ENCODE results near the gene MAP3K2. TPM values are rescaled to one million over a fixed set of nuclear protein-coding genes. Genes with fewer than 3 reads are reported as not detected.
"Not testable (repeated sequence)": the region's sequence is repeated elsewhere in the genome, so short reads cannot be mapped to it uniquely, and the experiment has no call there.

The MAP3K2 gene
- total RNA-seq, 4 donors from 2014 or later: 39.4 to 95.4 (median 72.9) TPM

- no peak overlapping the region for H3K27ac ChIP-seq
- DNase-seq: no peak
- in situ Hi-C loops (cut with MboI; ENCODE audit: low pct_ligation_motif_present in 1 of 4, low pct_unique_long_range_greater_than_20kb in 1 of 4, low sequenced_read_pairs in 3 of 4) (no loop called here), intact Hi-C loops (cut with DNase I; ENCODE audit: low total_unique reads) (no loop called here)
- peaks cover 4 to 45% (median 7%) of the 10 kb centered on the region in 4 donors for H3K4me1 ChIP-seq
- TF ChIP-seq POLR2A (IDR thresholded peaks at IDR 0.05) (no peak), EP300 (IDR thresholded peaks at IDR 0.05; ENCODE audit: low read depth) (no peak), POLR2AphosphoS5 (IDR thresholded peaks at IDR 0.05) (no peak)
- TF ChIP-seq, protein P1, sequence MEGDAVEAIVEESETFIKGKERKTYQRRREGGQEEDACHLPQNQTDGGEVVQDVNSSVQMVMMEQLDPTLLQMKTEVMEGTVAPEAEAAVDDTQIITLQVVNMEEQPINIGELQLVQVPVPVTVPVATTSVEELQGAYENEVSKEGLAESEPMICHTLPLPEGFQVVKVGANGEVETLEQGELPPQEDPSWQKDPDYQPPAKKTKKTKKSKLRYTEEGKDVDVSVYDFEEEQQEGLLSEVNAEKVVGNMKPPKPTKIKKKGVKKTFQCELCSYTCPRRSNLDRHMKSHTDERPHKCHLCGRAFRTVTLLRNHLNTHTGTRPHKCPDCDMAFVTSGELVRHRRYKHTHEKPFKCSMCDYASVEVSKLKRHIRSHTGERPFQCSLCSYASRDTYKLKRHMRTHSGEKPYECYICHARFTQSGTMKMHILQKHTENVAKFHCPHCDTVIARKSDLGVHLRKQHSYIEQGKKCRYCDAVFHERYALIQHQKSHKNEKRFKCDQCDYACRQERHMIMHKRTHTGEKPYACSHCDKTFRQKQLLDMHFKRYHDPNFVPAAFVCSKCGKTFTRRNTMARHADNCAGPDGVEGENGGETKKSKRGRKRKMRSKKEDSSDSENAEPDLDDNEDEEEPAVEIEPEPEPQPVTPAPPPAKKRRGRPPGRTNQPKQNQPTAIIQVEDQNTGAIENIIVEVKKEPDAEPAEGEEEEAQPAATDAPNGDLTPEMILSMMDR (IDR thresholded peaks at IDR 0.05): no peak
- no peaks in the 10 kb centered on the region for H3K36me3 ChIP-seq
- WGBS, 2 donors (ENCODE audit: low coverage in 1 of 2): 91 to 93% methylated on average over 3 of the region's 3 CpGs
- no peaks in the 10 kb centered on the region for H3K27me3 ChIP-seq
- H3K9me3 ChIP-seq: no peaks in the 10 kb centered on the region
- no peak overlapping the region for H3K4me3 ChIP-seq
These were observed 29.7 kb downstream of the MAP3K2 start for GRCh38 chr2:127358044-127358443.

DNA sequence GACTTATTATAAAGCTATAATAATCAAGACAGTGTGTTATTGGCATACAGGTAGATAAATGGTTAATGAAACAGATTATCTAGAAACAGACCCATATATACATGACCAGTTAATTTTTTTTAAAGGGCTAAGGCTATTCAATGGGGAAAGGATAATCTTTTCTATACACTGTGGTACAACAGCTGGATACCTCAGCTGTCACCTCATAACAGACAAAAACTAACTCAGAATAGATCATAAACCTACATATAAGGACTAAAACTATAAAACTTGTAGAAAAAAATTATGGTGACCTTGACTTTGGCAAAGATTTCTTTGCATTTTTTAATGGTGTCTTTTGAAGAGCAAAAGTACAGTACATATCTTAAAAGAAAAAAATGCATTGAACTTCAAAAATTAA lies 30.2 kb downstream of the MAP3K2 start:
- H3K9me3 ChIP-seq: no peaks in the 10 kb centered on the region
- TF ChIP-seq POLR2AphosphoS5 (IDR thresholded peaks at IDR 0.05) (no peak), EP300 (IDR thresholded peaks at IDR 0.05; ENCODE audit: low read depth) (no peak), POLR2A (IDR thresholded peaks at IDR 0.05) (no peak)
- TF ChIP-seq, protein P1 (IDR thresholded peaks at IDR 0.05): no peak
- H3K4me3 ChIP-seq: no peak overlapping the region
- intact Hi-C loops (cut with DNase I; ENCODE audit: low total_unique reads) (no loop called here), in situ Hi-C loops (cut with MboI; ENCODE audit: low pct_ligation_motif_present in 1 of 4, low pct_unique_long_range_greater_than_20kb in 1 of 4, low sequenced_read_pairs in 3 of 4) (no loop called here)
- no peaks in the 10 kb centered on the region for H3K36me3 ChIP-seq
- no peak overlapping the region for H3K27ac ChIP-seq
- no peaks in the 10 kb centered on the region for H3K27me3 ChIP-seq
- DNase-seq: no peak
- H3K4me1 ChIP-seq: peaks cover 4 to 45% (median 7%) of the 10 kb centered on the region in 4 donors

GRCh38 chr2:127356531-127356930 lies 31.2 kb downstream of the MAP3K2 start:
- Histone ChIP-seq H3K4me3 (no peak overlapping the region), H3K9me3 (no peaks in the 10 kb centered on the region), H3K27ac (no peak overlapping the region), H3K4me1 (peaks cover 4 to 37% (median 7%) of the 10 kb centered on the region in 4 donors), H3K27me3 (no peaks in the 10 kb centered on the region), H3K36me3 (no peaks in the 10 kb centered on the region)
- WGBS, 2 donors (ENCODE audit: low coverage in 1 of 2): 94 to 99% methylated on average over 3 of the region's 3 CpGs
- TF ChIP-seq EP300 (IDR thresholded peaks at IDR 0.05; ENCODE audit: low read depth) (no peak), POLR2AphosphoS5 (IDR thresholded peaks at IDR 0.05) (no peak), POLR2A (IDR thresholded peaks at IDR 0.05) (no peak)
- TF ChIP-seq, protein P1 (IDR thresholded peaks at IDR 0.05): no peak
- intact Hi-C loops (cut with DNase I; ENCODE audit: low total_unique reads): no loop called here
- in situ Hi-C loops (cut with MboI; ENCODE audit: low pct_ligation_motif_present in 1 of 4, low pct_unique_long_range_greater_than_20kb in 1 of 4, low sequenced_read_pairs in 3 of 4): no loop called here
- DNase-seq: no peak

- H3K4me1 ChIP-seq: peaks cover 3 to 28% (median 4%) of the 10 kb centered on the region in 4 donors
- DNase-seq: no peak
- no peaks in the 10 kb centered on the region for H3K9me3 ChIP-seq
- TF ChIP-seq POLR2A (IDR thresholded peaks at IDR 0.05): no peak
- TF ChIP-seq, protein P1 (IDR thresholded peaks at IDR 0.05): peak; percentile 45 to 61 (median 56)
- no peak for TF ChIP-seq EP300 (IDR thresholded peaks at IDR 0.05; ENCODE audit: low read depth)
- TF ChIP-seq POLR2AphosphoS5 (IDR thresholded peaks at IDR 0.05): no peak
- intact Hi-C loops (cut with DNase I; ENCODE audit: low total_unique reads) (no loop called here), in situ Hi-C loops (cut with MboI; ENCODE audit: low pct_ligation_motif_present in 1 of 4, low pct_unique_long_range_greater_than_20kb in 1 of 4, low sequenced_read_pairs in 3 of 4) (no loop called here)
- H3K4me3 ChIP-seq: no peak overlapping the region
- no peaks in the 10 kb centered on the region for H3K27me3 ChIP-seq
- no peak overlapping the region for H3K27ac ChIP-seq
- H3K36me3 ChIP-seq: no peaks in the 10 kb centered on the region
- WGBS, 2 donors (ENCODE audit: low coverage in 1 of 2): 70 to 71% methylated on average over 4 of the region's 4 CpGs
These were observed 32.3 kb downstream of the MAP3K2 start for GRCh38 chr2:127355407-127356008.

- H3K27ac ChIP-seq; intact Hi-C loops (cut with DNase I; ENCODE audit: low total_unique reads); H3K36me3 ChIP-seq; H3K4me3 ChIP-seq; H3K27me3 ChIP-seq; in situ Hi-C loops (cut with MboI; ENCODE audit: low pct_ligation_motif_present in 1 of 4, low pct_unique_long_range_greater_than_20kb in 1 of 4, low sequenced_read_pairs in 3 of 4); DNase-seq; H3K9me3 ChIP-seq: not testable (repeated sequence)
- peaks cover 0 to 17% (median 2%) of the 10 kb centered on the region in 4 donors for H3K4me1 ChIP-seq
- 69 to 70% methylated on average over 2 to 6 of the region's 6 CpGs for WGBS, 2 donors (ENCODE audit: low coverage in 1 of 2)
These were observed 33.7 kb downstream of the MAP3K2 start for GRCh38 chr2:127353873-127354676.

GRCh38 chr2:127353223-127353622 lies 34.6 kb downstream of the MAP3K2 start:
- WGBS, 2 donors (ENCODE audit: low coverage in 1 of 2): 94% methylated on average over 6 of the region's 35 CpGs; no CpG with 5 or more reads in 1 of the 2 donors
- peaks cover 0 to 23% (median 2%) of the 10 kb centered on the region in 4 donors for H3K4me1 ChIP-seq
- H3K27me3 ChIP-seq; intact Hi-C loops (cut with DNase I; ENCODE audit: low total_unique reads); DNase-seq; in situ Hi-C loops (cut with MboI; ENCODE audit: low pct_ligation_motif_present in 1 of 4, low pct_unique_long_range_greater_than_20kb in 1 of 4, low sequenced_read_pairs in 3 of 4); H3K9me3 ChIP-seq; H3K36me3 ChIP-seq; H3K27ac ChIP-seq; H3K4me3 ChIP-seq: not testable (repeated sequence)

Measured in transverse colon (tissue), 4 donors.